GM21825 (cell line): Measurements from ENCODE around the gene QPRT.
A peak's percentile ranks its signal among the peaks of the same experiment; 100 is the strongest.
"Not testable (repeated sequence)": the region's sequence is repeated elsewhere in the genome, so short reads cannot be mapped to it uniquely, and the experiment has no call there.

ENCODE experiments used
- ATAC-seq: cut with Tn5 transposase; IDR thresholded peaks from one replicate; pipeline ENCODE4 v1.9.1; 2021; ENCODE audit warnings: mild to moderate bottlenecking, moderate library complexity; ENCODE audit not compliant: unreplicated experiment

Gene QPRT

DNA sequence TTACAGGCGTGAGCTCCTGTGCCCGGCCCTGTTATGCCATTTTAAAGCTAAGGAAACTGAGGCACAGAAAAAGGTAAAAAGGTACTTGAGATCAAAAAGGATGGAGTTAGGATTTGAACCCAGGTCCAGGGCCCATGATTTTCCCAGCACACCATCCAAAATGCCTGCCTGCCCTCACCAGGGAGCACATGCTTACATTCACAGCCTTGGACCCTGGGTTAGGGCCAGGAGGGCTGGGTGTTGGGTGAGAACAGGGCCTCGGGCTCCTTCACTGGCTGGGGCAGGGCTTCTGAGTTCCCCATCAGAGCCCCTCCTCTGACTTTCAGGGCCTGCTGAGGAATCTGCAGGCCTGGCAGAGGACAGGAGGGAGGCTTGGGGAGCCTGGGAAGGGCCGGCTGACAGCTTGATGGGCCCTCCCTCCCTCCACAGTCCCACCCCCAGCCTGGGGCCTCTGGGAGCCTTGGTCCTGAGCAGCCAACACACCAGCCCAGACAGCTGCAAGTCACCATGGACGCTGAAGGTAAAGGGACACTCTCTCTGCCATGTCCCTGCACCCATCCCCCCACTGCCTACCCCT, at the start of gene QPRT:
Gene QPRT, plus strand, starts transcription at position 490 of the 577 bp plus-strand sequence. Its CDS starts 18 bp downstream, at position 508.
- no peak for ATAC-seq

GRCh38 chr16:29629318-29629717, 49.7 kb upstream of the QPRT start:
- not testable (repeated sequence) for ATAC-seq

DNA sequence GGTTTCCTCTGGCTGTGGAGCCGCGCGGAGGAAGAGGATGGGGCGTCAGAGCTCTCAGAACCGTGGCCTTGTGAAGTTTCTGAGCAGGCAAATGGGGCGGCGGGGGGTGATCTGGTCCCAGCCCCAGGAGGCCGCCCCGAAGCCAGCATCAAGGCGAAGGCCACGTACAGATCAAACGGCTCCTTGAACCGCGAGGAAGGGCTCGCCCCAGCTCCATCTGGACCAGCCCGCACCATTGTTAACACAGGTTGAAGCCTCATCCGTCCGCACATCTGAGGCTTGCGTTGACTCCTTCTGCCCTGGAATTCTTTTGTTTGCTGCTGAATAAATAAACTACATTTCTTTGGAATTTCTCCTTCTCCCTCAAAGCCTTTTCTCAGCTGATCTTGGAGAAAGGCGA, 47.3 kb upstream of the QPRT start:
- not testable (repeated sequence) for ATAC-seq

DNA sequence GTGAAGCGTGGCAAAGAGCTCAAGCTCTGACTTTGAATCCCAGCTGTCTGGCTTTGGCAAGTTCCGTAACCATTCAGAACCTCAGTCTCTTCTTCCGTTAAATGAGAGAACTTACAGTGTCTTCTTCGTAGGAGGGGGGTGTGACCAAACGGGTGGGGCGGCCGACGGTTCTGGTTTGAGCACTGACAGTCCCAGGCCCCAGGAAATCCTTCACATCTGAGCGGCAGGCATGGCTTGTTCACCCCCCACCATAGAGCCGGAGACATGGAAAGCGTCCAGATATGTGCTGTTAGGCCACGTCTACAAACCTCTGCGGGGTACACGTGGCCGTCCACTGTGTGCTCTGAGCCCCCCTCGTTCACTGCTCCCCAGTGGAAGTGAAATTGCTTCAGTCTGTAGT, 43.1 kb upstream of the QPRT start:
- ATAC-seq: not testable (repeated sequence)

- ATAC-seq: not testable (repeated sequence)
These were observed 42.6 kb upstream of the QPRT start for GRCh38 chr16:29636368-29636767.

- ATAC-seq: not testable (repeated sequence)
These were observed 40.2 kb upstream of the QPRT start for GRCh38 chr16:29638751-29639150.

GRCh38 chr16:29641561-29641960, 37.4 kb upstream of the QPRT start:
- no peak for ATAC-seq

DNA sequence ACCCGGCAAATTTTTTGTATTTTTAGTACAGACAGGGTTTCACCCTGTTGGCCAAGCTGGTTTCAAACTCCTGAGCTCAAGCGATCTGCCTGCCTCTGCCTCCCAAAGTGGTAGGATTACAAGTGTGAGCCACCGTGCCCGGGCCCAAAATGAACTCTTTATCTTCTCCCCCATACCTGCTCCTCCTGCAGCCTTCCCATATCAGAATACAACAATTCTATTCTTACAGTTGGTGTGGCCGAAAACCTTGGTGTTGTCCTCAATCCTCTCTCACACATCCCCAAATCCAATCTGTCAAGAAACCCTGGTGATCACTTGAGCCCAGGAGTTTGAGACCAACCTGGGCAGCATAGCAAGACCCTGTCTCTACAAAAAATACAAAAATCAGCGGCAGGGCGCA, 35.4 kb upstream of the QPRT start:
- no peak for ATAC-seq

- ATAC-seq: peak; percentile 54
These were observed 34.6 kb upstream of the QPRT start for GRCh38 chr16:29644338-29644857.

GRCh38 chr16:29644973-29645693, 33.8 kb upstream of the QPRT start:
- ATAC-seq: no peak

DNA sequence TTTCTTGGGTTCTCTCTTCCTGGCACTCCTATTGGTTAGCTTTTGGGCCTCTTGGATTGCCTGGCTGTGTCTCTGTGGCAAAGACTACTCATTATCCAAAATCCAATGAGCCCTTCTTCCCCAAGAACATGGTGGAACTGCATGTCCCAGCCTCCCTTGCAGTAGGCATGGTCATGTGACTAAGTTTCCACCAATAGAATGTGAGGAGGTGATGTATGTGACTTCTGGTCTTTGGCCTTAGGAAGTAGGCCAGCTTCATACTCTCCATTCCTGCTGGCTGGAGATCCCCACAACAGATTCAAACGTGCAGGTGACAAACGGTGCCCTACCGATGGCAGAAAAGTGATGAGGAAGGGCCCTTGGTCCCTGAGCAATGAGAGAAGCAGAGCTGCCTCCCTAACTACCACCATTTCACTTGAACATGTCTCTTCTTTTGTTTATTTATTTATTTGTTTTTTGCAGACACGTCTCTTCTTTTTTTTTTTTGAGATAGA, 33.2 kb upstream of the QPRT start:
- ATAC-seq: no peak

- ATAC-seq: no peak
These were observed 32.0 kb upstream of the QPRT start for GRCh38 chr16:29646947-29647346.

DNA sequence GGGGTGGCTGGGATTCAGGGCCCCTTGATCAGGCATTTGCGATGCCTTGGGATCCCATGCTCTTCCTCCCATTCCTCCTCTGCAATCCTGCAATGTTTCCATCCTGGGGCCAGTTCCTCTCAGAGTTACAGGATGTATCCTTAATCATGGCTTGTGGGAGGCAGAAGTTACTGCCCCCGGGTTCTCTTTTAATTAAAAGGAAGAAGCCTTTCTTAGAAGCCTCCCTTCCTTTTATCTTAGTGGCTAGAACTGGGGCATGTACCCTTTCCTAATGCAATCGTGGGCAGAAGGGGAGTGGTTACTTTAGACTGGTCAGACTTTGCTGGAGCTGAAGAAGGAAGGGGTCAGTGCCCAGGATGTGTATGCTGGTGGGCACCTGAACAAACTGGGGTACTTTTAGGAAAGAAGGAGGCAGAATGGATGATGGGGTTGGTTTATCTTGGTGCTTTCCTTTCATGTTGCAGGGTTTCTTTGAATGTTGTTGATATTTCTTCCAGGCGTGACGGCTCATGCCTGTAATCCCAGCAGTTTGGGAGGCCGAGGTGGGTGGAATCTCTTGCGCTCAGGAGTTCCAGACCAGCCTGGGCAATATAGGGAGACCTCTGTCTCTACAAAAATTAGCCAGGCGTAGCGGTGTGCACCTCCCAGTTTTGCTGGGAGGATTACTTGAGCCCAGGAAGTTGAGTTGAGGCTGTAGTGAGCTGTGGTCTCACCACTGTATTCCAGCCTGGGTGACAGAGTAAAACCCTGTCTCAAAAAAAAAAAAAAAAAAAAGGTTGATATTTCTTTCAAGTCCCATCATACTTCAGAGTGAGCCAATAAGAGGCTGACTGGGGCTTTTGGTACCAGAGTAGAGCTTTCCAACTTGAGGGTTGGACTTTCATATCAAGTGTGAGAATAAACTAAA, 29.1 kb upstream of the QPRT start:
- ATAC-seq: no peak

DNA sequence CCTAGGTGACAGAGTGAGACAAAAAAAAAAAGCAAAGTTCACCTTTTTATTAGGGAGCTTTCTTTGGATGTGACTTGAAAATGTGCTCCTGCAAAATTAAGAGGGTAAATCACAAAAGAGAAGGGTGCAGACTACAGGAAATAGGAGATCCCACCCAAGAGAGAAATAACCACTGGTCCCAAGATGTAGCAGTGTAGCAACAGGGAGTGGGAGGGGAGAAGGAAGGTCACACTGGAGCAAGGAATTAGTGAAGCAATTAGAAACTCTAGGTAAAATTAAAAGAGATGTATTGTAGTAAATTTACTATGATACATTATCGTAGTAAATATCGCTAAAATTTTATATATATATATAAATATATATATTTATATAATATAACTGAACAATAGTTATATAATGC, 28.2 kb upstream of the QPRT start:
- no peak for ATAC-seq

DNA sequence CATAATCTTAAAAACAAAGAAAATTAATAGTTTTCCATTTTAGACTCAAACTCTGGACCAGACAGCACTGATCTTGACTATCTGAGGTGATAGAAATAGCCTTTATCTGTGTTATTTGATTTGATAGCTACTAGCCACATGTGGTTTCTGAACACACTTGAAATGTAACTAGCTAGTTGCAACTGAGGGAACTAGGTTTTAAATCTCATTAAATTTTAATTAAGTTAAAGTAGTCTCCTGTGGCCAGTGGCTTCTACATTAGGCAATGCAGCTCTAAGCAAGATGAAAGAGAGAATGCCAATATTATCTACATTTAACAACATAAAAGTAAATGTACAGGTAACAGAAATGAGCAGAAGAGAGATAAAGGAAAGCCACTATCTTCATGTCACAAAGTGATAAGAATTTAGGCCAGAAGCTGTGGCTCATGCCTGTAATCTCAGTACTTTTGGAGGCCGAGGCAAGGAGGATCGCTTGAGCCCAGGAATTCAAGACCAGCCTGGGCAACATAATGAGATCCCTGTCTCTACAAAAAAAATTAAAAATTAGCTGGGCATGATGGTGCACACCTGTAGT, 27.1 kb upstream of the QPRT start:
- ATAC-seq: no peak

DNA sequence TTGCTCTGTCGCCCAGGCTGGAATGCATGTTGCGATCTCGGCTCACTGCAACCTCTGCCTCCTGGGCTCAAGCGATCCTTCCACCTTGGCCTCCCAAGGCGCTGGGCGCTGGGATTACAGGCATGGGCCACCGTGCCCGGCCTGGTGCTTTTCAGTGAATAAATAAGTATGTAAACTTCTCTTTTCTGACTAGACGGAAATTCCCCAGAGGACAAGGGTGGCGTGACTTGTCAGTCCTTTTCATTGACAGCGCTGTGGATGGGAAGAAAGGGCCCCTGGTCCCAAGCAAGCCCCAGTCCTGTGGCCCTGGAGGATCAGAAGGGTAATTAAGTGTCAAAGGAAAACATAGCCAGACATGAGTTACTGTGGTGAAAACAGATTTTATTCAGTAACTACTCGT, 25.5 kb upstream of the QPRT start:
- ATAC-seq: peak; percentile 64

DNA sequence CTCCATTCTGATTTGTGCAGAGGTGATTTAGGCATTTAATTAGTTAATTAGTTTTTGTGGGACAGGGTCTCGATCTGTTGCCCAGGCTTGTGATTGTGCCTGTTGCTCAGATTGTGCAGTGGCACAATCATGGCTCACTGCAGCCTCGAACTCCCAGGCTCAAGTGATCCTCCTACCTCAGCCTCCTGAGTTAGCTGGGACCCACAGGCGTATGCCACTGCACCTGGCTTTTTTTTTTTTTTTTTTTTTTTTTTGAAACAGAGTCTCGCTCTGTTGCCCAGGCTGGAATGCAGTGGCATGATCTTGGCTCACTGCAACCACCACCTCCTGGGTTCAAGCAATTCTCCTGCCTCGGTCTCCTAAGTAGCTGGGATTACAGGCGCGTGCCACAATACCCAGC, 25.1 kb upstream of the QPRT start:
- ATAC-seq: not testable (repeated sequence)

DNA sequence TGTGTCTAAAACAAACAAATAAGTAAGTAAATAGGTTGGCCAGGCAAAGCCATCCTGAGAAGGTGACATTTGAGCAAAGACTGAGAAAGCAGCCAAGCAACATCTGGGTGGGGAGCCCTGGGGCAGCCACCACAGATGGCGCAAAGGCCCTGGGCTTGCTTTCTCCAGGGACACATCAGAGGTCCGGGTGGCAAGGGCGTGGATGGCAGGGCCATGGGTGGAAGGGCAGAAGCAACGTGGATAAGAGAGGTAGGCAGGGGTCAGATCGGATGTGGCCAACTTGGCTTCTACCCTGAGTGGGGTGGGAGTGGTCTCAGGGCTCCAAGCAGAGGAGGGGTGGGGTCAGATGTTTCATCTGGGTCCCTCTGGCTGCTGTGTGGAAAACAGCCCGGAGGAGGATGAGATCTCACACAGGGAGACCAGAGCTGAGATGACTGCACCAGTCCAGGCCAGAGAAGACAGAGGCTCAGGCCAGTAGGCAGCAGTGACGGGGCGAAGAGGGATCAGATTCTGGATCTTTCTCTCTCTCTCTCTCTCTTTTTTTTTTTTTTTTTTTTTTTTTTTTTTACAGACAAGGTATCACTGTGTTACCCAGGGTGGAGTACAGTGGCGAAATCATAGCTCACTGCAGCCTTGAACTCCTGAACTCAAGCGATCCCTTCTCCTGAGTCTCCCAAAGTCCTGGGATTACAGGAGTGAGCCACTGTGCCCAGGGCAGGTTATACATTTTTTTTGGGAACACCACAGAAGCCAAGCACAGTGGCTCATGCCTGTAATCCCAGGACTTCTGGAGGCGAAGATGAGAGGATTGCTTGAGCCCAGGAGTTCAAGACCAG, 22.1 kb upstream of the QPRT start:
- ATAC-seq: no peak

- no peak for ATAC-seq
These were observed 20.3 kb upstream of the QPRT start for GRCh38 chr16:29658705-29659104.
